SJSA1 (cell line): Measurements from ENCODE around the gene ZMYM2. TPM values are rescaled to one million over a fixed set of nuclear protein-coding genes. Genes with fewer than 3 reads are reported as not detected.
"Not testable (repeated sequence)": the region's sequence is repeated elsewhere in the genome, so short reads cannot be mapped to it uniquely, and the experiment has no call there.

Experiments used
- DNase-seq, 2 experiments: peaks; one replicate each; pipeline ENCODE4 v3.0.0-alpha.2; 2015 to 2020; ENCODE audit warnings: low spot score in 2 of 2, low read depth in 1 of 2
- H3K27ac ChIP-seq: fragments of 250-450 bp; sonication (Bioruptor Pico); 2 replicates; pipeline ENCODE4 v1.5.1; 2020; ENCODE audit warnings: mild to moderate bottlenecking, moderate library complexity
- H3K27me3 ChIP-seq: fragments of 250-450 bp; sonication (Bioruptor Pico); replicated peaks from 2 replicates; pipeline ENCODE4 v1.5.1; 2020; ENCODE audit warnings: mild to moderate bottlenecking, moderate library complexity
- H3K36me3 ChIP-seq: fragments of 250-450 bp; sonication (Bioruptor Pico); 2 replicates; pipeline ENCODE4 v1.5.1; 2020; ENCODE audit warnings: mild to moderate bottlenecking
- H3K4me1 ChIP-seq: fragments of 250-450 bp; sonication (Bioruptor Pico); replicated peaks from 2 replicates; pipeline ENCODE4 v1.6.1; 2021; ENCODE audit warnings: mild to moderate bottlenecking
- H3K4me3 ChIP-seq: fragments of 250-450 bp; sonication (Bioruptor Pico); 2 replicates; pipeline ENCODE4 v1.5.1; 2020; ENCODE audit warnings: mild to moderate bottlenecking
- H3K9me3 ChIP-seq: fragments of 250-450 bp; sonication (Bioruptor Pico); replicated peaks from 2 replicates; pipeline ENCODE4 v1.5.1; 2020; ENCODE audit warnings: mild to moderate bottlenecking
- total RNA-seq: library from RNA; depleted of rRNA; stranded (reverse); fragments of >200 nt; shearing (Covaris generic); gene quantifications from 2 replicates; pipeline ENCODE4 v1.2.3, GENCODE V29; 2014

ZMYM2 gene
- total RNA-seq, 1 experiment from 2014 or later, result 30.4 TPM

DNA sequence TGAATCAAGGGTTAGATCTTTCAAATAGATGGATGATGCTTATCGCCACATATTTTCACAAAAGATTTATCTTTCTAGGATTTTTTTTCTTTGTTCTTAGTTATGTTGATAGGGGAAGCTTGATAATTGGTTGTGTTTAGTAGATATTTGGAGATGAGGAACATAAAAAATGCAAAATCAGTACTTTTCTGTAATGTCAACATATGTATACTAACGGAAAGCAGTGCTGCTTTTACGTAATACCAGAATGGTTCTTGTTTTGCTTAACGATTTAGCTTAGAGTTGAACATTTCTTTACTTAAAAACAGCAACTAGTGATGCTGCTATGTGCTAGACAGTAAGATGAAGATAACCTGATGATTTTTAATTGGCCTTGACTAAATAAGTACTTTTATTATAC is 3.0 kb downstream of the ZMYM2 start:
- no peak for DNase-seq

DNA sequence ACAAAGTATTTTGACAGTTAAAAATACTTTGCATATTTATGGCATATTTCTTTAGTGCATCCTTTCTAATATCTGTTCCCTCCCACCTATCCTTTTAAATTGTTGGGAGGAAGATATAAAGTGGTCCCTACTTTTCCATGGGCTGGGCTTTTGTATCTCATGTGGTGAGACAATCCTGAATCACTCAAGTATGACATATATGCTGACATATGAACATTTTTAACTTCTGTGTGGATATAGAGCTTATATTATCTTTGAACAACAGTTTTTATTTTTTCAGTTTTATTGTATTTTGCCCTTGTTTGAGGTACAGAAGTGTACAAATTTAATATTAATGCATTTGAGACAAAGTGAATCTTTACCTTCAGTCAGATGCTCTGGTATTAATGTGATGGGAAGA is 3.4 kb downstream of the ZMYM2 start:
- no peak overlapping the region for H3K4me3 ChIP-seq
- DNase-seq, result no peak
- no peaks in the 10 kb centered on the region for H3K27me3 ChIP-seq
- no peak overlapping the region for H3K27ac ChIP-seq
- H3K9me3 ChIP-seq, result no peaks in the 10 kb centered on the region
- H3K4me1 ChIP-seq, result peaks cover 16% of the 10 kb centered on the region
- peaks cover 27% of the 10 kb centered on the region for H3K36me3 ChIP-seq

More for the DNA sequence above, 3.0 kb downstream of the ZMYM2 start:
- Histone ChIP-seq H3K27me3 (no peaks in the 10 kb centered on the region), H3K4me3 (no peak overlapping the region), H3K9me3 (no peaks in the 10 kb centered on the region), H3K36me3 (peaks cover 24% of the 10 kb centered on the region), H3K4me1 (peaks cover 16% of the 10 kb centered on the region), H3K27ac (no peak overlapping the region)

DNA sequence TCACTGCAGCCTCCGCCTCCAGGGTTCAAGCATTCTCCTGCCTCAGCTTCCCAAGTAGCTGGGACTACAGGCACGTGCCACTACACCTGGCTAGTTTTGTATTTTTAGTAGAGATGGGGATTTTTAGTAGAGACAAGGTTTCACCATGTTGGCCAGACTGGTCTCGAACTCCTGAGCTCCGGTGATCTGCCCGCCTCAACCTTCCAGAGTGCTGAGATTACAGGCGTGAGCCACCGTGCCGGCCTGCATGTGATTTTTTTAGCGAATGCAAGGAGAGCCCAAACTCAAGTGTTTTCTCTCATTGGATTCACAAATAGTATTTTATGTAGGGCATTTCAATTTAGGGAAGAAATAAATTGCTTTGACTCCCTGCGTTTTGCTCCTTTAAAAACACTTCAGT is 4.4 kb downstream of the ZMYM2 start:
- no peak for DNase-seq
- no peak overlapping the region for H3K4me3 ChIP-seq
- H3K4me1 ChIP-seq, result peaks cover 13% of the 10 kb centered on the region
- no peak overlapping the region for H3K27ac ChIP-seq
- peaks cover 34% of the 10 kb centered on the region for H3K36me3 ChIP-seq
- no peaks in the 10 kb centered on the region for H3K9me3 ChIP-seq
- no peaks in the 10 kb centered on the region for H3K27me3 ChIP-seq

DNA sequence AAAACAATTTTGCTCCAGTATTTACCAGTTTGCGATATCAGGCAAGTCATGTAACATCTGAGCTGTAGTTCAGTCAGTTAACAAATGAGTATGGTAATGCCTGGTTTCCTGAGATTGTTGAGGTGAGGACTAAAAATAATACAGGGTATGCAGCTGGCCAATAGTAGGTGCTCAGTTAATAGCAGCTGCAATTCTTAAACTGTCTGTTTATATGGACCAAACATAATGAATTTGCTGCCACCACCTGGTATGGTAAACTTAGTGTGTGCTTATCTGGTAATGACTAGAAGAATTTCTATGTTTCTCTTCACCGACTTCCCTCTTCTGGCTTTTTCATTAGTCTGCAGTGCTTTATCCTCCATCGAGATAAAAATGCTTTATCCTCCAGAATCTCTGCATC is 9.1 kb downstream of the ZMYM2 start:
- Histone ChIP-seq H3K4me1 (no peaks in the 10 kb centered on the region), H3K36me3 (peaks cover 22% of the 10 kb centered on the region), H3K27ac (no peak overlapping the region), H3K4me3 (no peak overlapping the region), H3K9me3 (no peaks in the 10 kb centered on the region), H3K27me3 (no peaks in the 10 kb centered on the region)
- DNase-seq, result no peak

DNA sequence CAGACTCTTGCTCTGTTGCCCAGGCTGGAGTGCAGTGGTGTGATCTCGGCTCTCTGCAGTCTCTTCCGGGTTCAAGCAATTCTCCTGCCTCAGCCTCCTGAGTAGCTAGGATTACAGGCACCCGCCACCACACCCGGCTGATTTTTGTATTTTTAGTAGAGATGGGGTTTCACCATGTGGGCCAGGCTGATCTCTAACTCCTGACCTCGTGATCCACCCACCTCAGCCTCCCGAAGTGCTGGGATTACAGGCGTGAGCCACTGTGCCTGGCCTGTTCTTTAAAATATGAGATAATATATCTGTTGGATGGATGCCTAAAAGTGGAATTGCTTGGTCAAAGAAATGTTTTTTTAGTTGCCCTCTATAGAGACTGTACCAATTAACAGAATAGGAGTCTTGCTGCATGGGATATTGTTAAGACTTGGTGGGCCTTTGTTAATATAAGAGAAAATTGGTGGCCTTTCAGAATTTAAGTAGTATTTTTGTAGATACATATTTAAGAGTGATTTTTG is 16.0 kb downstream of the ZMYM2 start:
- not testable (repeated sequence) for H3K27me3 ChIP-seq, DNase-seq, H3K4me1 ChIP-seq, H3K4me3 ChIP-seq, H3K9me3 ChIP-seq, H3K27ac ChIP-seq
- H3K36me3 ChIP-seq, result peaks cover 11% of the 10 kb centered on the region

DNA sequence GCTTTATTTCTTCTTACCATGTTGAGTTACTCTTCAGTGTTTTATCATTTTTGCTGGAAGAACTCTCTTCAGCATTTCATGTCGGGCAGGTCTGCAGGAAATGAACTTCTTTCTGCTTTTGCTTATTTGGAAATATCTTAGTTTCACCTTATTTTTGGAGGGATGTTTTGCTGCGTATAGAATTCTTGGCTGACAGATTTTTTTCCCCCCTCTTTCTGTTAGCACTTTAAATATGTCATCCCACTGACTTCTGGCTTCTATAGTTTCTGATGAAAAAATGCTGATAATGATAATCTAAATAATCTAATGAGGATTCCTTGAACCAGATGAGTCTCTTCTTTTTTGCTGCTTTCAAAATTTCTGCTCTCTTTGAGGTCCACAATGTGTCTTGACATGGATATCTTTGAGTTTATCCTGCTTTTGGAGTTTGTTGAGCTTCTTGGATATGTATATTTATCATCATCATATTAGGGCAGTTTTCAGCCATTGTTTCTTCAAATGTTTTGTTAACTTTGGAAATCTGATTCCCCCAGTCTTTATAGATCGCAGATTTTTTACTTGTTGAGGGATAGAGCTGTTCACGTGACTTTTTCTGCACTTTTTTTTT is 20.4 kb downstream of the ZMYM2 start:
- no peak for DNase-seq
- Histone ChIP-seq H3K27ac (no peak overlapping the region), H3K36me3 (peaks cover 14% of the 10 kb centered on the region), H3K9me3 (no peaks in the 10 kb centered on the region), H3K4me3 (no peak overlapping the region), H3K27me3 (no peaks in the 10 kb centered on the region), H3K4me1 (no peaks in the 10 kb centered on the region)

DNA sequence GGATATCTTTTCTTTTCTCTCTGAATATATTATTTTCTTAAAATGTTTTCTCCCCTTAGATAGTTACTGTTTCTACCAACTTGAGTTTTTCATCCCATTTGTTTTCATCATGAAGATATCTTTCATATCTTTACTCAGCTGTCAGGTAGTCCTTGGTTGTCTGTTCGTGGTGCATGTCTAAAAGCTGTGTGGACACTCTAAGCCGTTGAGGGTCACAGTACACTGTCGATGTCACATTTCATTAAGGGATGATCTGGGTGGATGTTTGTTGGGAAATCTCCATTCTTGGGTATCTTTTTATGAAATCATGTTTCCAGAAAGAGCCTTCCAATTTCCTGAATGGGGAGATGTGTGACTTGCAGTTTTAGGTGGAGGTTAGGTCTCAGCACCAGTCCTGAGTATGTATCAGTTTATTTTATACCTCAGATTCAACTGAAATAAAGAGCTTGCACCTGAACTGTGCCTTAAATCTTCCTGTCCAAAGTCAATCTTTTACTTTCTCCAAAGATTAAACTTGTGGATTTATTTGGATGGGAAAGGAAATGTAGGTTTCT is 23.2 kb downstream of the ZMYM2 start:
- DNase-seq, result no peak
- Histone ChIP-seq H3K9me3 (no peaks in the 10 kb centered on the region), H3K4me1 (no peaks in the 10 kb centered on the region)

DNA sequence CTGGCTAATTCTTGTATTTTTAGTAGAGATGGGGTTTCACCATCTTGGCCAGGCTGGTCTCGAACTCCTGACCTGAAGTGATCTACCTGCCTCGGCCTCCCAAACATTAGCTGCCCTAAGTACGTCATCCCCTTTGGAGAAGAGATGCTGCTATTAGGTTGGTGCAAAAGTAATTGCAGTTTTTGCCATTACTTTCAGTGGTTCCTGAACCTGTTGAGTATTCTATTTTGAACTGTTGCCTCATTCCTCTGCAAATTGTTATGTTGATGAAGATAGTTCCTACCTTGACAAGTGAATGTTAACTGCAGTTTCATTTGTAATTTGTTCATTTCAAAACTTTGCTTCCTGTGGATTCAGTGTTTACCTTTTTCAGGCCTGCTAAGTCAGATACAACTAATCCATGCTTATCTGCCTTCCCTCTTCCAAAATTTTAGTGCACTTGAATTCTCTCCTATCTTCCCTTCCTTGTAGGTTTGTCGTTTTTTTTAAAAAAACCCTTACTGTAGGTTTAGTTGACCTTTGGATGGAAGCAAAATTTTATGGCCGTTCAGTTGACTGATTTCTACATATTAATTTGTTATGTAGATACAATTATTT is 24.0 kb downstream of the ZMYM2 start:
- Histone ChIP-seq H3K36me3 (peaks cover 7% of the 10 kb centered on the region), H3K27ac (no peak overlapping the region), H3K4me1 (no peaks in the 10 kb centered on the region), H3K4me3 (no peak overlapping the region), H3K27me3 (no peaks in the 10 kb centered on the region), H3K9me3 (no peaks in the 10 kb centered on the region)
- DNase-seq, result no peak

More for the DNA sequence above, 23.2 kb downstream of the ZMYM2 start:
- no peak overlapping the region for H3K27ac ChIP-seq
- H3K4me3 ChIP-seq, result no peak overlapping the region
- peaks cover 11% of the 10 kb centered on the region for H3K36me3 ChIP-seq
- no peaks in the 10 kb centered on the region for H3K27me3 ChIP-seq

DNA sequence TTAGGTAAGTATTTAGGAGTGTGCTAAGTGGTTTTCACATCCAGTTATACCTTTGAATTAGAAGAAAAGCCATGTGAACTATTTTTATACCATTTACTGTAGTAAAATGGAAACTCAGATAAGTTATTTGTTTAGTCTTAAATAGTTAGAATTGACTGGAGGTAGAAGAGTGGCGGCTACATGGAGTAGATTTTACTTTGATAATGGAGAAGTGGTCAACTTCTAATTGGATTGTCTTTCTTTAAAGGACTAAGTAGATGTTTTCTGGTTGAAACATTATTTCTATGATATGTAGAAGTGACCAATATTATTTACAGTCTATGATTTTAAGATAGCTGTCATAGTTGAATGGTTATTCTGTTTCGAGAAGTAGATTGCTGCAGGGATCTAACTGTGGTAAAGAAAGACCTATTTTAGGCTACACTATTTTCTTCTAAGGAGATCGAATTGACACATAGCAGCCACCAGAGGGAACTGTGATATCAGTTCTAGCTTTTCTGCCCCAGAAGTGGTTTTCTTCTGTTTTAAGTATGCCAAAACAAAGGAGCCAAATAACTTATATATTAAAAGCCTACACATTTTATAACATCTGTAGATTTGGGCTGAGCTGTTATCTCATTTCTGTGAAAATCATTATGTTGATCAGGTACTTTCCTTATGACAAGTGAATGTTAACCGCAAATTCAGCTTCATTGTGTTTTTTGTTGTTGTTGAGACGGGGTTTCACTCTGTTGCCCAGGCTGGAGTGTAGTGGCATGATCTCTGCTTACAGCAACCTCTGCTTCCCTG is 26.1 kb downstream of the ZMYM2 start:
- Histone ChIP-seq H3K27ac (no peak overlapping the region), H3K36me3 (peaks cover 4% of the 10 kb centered on the region), H3K4me3 (no peak overlapping the region), H3K4me1 (no peaks in the 10 kb centered on the region), H3K9me3 (no peaks in the 10 kb centered on the region), H3K27me3 (no peaks in the 10 kb centered on the region)
- peak in 1 of 2 experiments; percentile 7 for DNase-seq

DNA sequence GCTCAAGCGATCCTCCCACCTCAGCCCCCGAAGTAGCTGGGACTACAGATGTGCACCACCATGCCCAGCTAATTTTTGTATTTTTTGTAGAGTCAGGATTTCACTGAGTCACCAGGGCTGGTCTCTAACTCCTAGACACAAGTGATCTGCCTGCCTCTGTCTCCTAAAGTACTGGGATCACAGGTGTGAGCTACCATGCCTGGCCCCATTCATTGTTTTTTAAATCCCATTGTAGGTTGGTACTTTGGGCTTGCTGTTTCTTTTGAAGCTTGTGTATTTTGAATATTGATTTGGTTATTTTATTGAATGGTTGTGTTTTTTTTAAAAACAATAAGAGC is 26.7 kb downstream of the ZMYM2 start:
- H3K36me3 ChIP-seq, result peaks cover 3% of the 10 kb centered on the region; the same call in 1 of the 2 replicates
- no peak overlapping the region for H3K4me3 ChIP-seq
- no peaks in the 10 kb centered on the region for H3K9me3 ChIP-seq
- H3K27ac ChIP-seq, result no peak overlapping the region
- H3K4me1 ChIP-seq, result no peaks in the 10 kb centered on the region
- DNase-seq, result no peak
- H3K27me3 ChIP-seq, result no peaks in the 10 kb centered on the region

DNA sequence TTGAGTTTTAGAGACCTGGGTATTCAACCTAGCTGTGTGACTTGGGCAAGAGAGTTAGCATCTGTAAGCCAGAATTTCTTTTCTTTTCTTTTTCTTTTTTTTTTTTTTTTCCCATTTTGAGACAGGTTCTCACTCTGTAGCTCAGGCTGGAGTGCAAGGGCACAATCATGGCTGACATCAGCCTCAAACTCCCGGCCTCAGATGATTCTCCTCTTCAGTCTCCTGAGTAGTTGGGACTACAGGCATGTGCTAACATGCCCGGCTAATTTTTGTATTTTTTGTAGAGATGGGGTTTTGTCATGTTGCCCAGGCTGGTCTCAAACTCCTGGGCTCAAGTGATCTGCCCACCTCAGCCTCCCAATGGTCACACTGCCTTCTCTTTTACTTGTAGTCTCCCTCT is 33.0 kb downstream of the ZMYM2 start:
- Histone ChIP-seq H3K4me1 (no peaks in the 10 kb centered on the region), H3K27me3 (no peaks in the 10 kb centered on the region), H3K4me3 (no peak overlapping the region), H3K9me3 (no peaks in the 10 kb centered on the region), H3K36me3 (peaks cover 14% of the 10 kb centered on the region), H3K27ac (no peak overlapping the region)
- no peak for DNase-seq

DNA sequence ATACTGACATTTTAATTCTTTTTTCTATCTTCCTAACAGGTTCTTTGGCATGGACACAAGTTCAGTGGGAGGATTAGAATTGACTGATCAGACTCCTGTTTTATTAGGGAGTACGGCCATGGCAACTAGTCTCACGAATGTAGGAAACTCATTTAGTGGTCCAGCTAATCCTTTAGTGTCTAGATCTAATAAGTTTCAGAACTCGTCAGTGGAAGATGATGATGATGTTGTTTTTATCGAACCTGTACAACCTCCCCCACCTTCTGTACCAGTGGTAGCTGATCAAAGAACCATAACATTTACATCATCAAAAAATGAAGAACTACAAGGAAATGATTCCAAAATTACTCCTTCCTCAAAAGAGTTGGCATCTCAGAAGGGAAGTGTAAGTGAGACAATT is 34.5 kb downstream of the ZMYM2 start:
- Histone ChIP-seq H3K9me3 (no peaks in the 10 kb centered on the region), H3K4me1 (no peaks in the 10 kb centered on the region), H3K27ac (no peak overlapping the region), H3K27me3 (no peaks in the 10 kb centered on the region), H3K4me3 (no peak overlapping the region), H3K36me3 (peaks cover 14% of the 10 kb centered on the region)
- no peak for DNase-seq

DNA sequence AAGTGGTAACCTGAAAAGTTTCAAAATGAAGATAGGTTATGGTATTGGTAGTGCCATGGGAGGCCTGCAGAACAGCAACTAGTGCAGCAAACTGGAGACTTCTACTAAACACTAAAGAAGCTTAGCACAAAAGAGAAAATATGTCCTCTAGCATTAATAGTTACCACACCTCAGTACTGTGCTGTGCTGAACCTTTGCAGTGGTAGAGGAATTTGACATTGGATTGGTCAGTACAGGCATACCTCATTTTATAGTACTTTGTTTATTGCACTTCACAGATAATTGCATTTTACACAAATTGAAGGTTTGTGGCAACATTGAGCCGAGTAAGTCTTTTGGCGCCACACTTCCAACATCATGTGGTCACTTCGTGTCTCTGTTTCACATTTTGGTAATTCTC is 40.4 kb downstream of the ZMYM2 start:
- no peak for DNase-seq
- H3K36me3 ChIP-seq, result peaks cover 2% of the 10 kb centered on the region; the same call in 1 of the 2 replicates
- H3K4me1 ChIP-seq, result no peaks in the 10 kb centered on the region
- no peak overlapping the region for H3K27ac ChIP-seq
- no peaks in the 10 kb centered on the region for H3K27me3 ChIP-seq
- H3K9me3 ChIP-seq, result no peaks in the 10 kb centered on the region
- no peak overlapping the region for H3K4me3 ChIP-seq

DNA sequence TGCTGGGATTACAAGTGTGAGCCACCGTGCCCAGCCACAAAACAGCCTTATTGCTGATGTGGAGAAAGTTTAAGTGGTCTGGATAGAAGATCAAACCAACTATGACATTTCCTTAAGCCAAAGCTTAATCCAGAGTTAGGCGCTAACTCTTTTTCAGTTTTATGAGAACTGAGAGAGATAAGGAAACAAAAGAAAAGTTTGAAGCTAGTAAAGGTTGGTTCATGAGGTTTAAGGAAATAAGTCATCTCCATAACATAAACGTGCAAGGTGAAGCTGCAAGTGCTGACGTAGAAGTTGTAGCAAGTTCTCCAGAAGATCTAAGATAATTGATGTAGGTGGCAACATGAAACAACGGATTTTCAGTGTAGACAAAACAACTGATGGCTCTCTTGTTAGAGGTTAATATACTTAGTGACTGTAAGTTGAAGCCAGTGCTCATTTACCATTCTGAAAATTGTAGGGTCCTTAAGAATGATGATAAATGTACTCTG is 41.6 kb downstream of the ZMYM2 start:
- no peak for DNase-seq
- no peak overlapping the region for H3K4me3 ChIP-seq
- H3K27me3 ChIP-seq, result no peaks in the 10 kb centered on the region
- H3K27ac ChIP-seq, result no peak overlapping the region
- no peaks in the 10 kb centered on the region for H3K4me1 ChIP-seq
- no peaks in the 10 kb centered on the region for H3K9me3 ChIP-seq
- peaks cover 5% of the 10 kb centered on the region; the same call in 1 of the 2 replicates for H3K36me3 ChIP-seq
